Measurements from ENCODE around the gene XPNPEP1. TPM values are rescaled to one million over a fixed set of nuclear protein-coding genes. Genes with fewer than 3 reads are reported as not detected.

The XPNPEP1 gene
- polyA plus RNA-seq, 1 of the 3 experiments (the other 2 are of a cell fraction), result 167 TPM

GRCh38 chr10:109866995-109867635 is 56.2 kb downstream of the XPNPEP1 start:
- Histone ChIP-seq H4K20me1 (ENCODE audit: insufficient read depth) (no peaks in the 10 kb centered on the region), H3K9me3 (no peaks in the 10 kb centered on the region), H3K4me3 (ENCODE audit: low read depth in 2 of 2, low read length in 1 of 2) (no peak overlapping the region), H3F3A (replicated peaks; ENCODE audit: insufficient read depth) (no peaks in the 10 kb centered on the region), H3K27me3 (ENCODE audit: insufficient read depth) (no peaks in the 10 kb centered on the region), H3K9me2 (no peaks in the 10 kb centered on the region), H3K79me2 (ENCODE audit: insufficient read depth) (no peaks in the 10 kb centered on the region), H3K4me2 (no peak overlapping the region), H2AFZ (ENCODE audit: low read depth) (no peak overlapping the region), H3K27ac (ENCODE audit: low read depth in 2 of 2, low read length in 1 of 2) (no peak overlapping the region), H3K9ac (no peak overlapping the region), H3K4me1 (ENCODE audit: control insufficient read depth in 1 of 2, insufficient read depth in 2 of 2, low read depth in 1 of 2, low read length in 1 of 2) (no peaks in the 10 kb centered on the region; a peak in 1 of 4 replicates), H3K36me3 (replicated peaks in 1 of 2; ENCODE audit: control insufficient read depth in 1 of 2, insufficient read depth in 2 of 2, low read length in 1 of 2) (peaks cover 60 to 87% of the 10 kb centered on the region in 2 experiments)
- WGBS (ENCODE audit: low lambda C conversion rate), result 96% methylated on average over 4 of the region's 4 CpGs
- POLR2A ChIA-PET, result no interaction called here
- no peak for DNase-seq
- TF ChIP-seq TCF12 (IDR thresholded peaks at IDR 0.05) (no peak), RCOR1 (IDR thresholded peaks at IDR 0.05; ENCODE audit: low read length) (no peak), MEF2A (IDR thresholded peaks at IDR 0.05; ENCODE audit: borderline replicate concordance, low read depth) (no peak)
- CTCF ChIA-PET, result interaction anchor here (0.6 to 5.5 kb wide), 3 partner anchors 11 to 17 kb away, joined by 3 to 27 read pairs (median 3); no protein-coding TSS in a partner anchor

- Histone ChIP-seq H4K20me1 (ENCODE audit: insufficient read depth) (no peaks in the 10 kb centered on the region), H3K4me3 (ENCODE audit: low read depth in 2 of 2, low read length in 1 of 2) (no peak overlapping the region), H3K27ac (ENCODE audit: low read depth in 2 of 2, low read length in 1 of 2) (no peak overlapping the region), H2AFZ (ENCODE audit: low read depth) (no peak overlapping the region), H3K9me3 (no peaks in the 10 kb centered on the region), H3K9ac (no peak overlapping the region), H3K4me1 (ENCODE audit: control insufficient read depth in 1 of 2, insufficient read depth in 2 of 2, low read depth in 1 of 2, low read length in 1 of 2) (no peaks in the 10 kb centered on the region), H3K36me3 (replicated peaks in 1 of 2; ENCODE audit: control insufficient read depth in 1 of 2, insufficient read depth in 2 of 2, low read length in 1 of 2) (peaks cover 56 to 82% of the 10 kb centered on the region in 2 experiments), H3K79me2 (ENCODE audit: insufficient read depth) (no peaks in the 10 kb centered on the region), H3K4me2 (no peak overlapping the region), H3K27me3 (ENCODE audit: insufficient read depth) (no peaks in the 10 kb centered on the region), H3F3A (replicated peaks; ENCODE audit: insufficient read depth) (no peaks in the 10 kb centered on the region), H3K9me2 (no peaks in the 10 kb centered on the region)
- ChIA-PET POLR2A (no interaction called here), CTCF (interaction anchor here (0.6 to 5.5 kb wide), 4 partner anchors 10 to 184 kb away, joined by 3 to 27 read pairs (median 3); no protein-coding TSS in a partner anchor)
- TF ChIP-seq RAD21 (IDR thresholded peaks at IDR 0.05; ENCODE audit: low read length), result peak; percentile 61
- no peak for TF ChIP-seq SMC3 (IDR thresholded peaks at IDR 0.05; ENCODE audit: low read depth, low read length)
- peak; percentile 39 for TF ChIP-seq CTCF (IDR thresholded peaks at IDR 0.05)
- TF ChIP-seq RCOR1 (IDR thresholded peaks at IDR 0.05; ENCODE audit: low read length), result no peak
- no peak for TF ChIP-seq MEF2A (IDR thresholded peaks at IDR 0.05; ENCODE audit: borderline replicate concordance, low read depth)
- 78% methylated on average over 7 of the region's 8 CpGs for WGBS (ENCODE audit: low lambda C conversion rate)
- peak; percentile 39 for DNase-seq
These were observed 56.9 kb downstream of the XPNPEP1 start for GRCh38 chr10:109866168-109866994.

- 89% methylated on average over 2 of the region's 2 CpGs for WGBS (ENCODE audit: low lambda C conversion rate)
- H3K4me3 ChIP-seq (ENCODE audit: low read depth in 2 of 2, low read length in 1 of 2), result no peak overlapping the region
- no peaks in the 10 kb centered on the region for H3F3A ChIP-seq (replicated peaks; ENCODE audit: insufficient read depth)
- ChIA-PET CTCF (interaction anchor here (0.6 to 5.5 kb wide), 3 partner anchors 11 to 101 kb away, joined by 3 to 27 read pairs (median 4); no protein-coding TSS in a partner anchor), POLR2A (no interaction called here)
- no peak for DNase-seq
- H3K79me2 ChIP-seq (ENCODE audit: insufficient read depth), result no peaks in the 10 kb centered on the region
- no peaks in the 10 kb centered on the region for H4K20me1 ChIP-seq (ENCODE audit: insufficient read depth)
- H3K9me3 ChIP-seq, result no peaks in the 10 kb centered on the region
- no peaks in the 10 kb centered on the region for H3K27me3 ChIP-seq (ENCODE audit: insufficient read depth)
- no peak overlapping the region for H3K4me2 ChIP-seq
- no peak overlapping the region for H3K9ac ChIP-seq
- no peak overlapping the region for H3K27ac ChIP-seq (ENCODE audit: low read depth in 2 of 2, low read length in 1 of 2)
- H3K4me1 ChIP-seq (ENCODE audit: control insufficient read depth in 1 of 2, insufficient read depth in 2 of 2, low read depth in 1 of 2, low read length in 1 of 2), result no peaks in the 10 kb centered on the region; a peak in 1 of 4 replicates
- no peaks in the 10 kb centered on the region for H3K9me2 ChIP-seq
- no peak overlapping the region for H2AFZ ChIP-seq (ENCODE audit: low read depth)
- peaks cover 37 to 57% of the 10 kb centered on the region in 2 experiments for H3K36me3 ChIP-seq (replicated peaks in 1 of 2; ENCODE audit: control insufficient read depth in 1 of 2, insufficient read depth in 2 of 2, low read length in 1 of 2)
- TF ChIP-seq CHD2 (IDR thresholded peaks at IDR 0.05; ENCODE audit: low read length, partially characterized antibody) (no peak), FOSL2 (IDR thresholded peaks at IDR 0.05; ENCODE audit: borderline replicate concordance, low read depth) (no peak), USF2 (IDR thresholded peaks at IDR 0.05; ENCODE audit: borderline replicate concordance, low read depth, low read length) (no peak), CTCF (IDR thresholded peaks at IDR 0.05) (no peak), MEF2A (IDR thresholded peaks at IDR 0.05; ENCODE audit: borderline replicate concordance, low read depth) (no peak), PBX3 (IDR thresholded peaks at IDR 0.05) (no peak), RAD21 (IDR thresholded peaks at IDR 0.05; ENCODE audit: low read length) (no peak), SMC3 (IDR thresholded peaks at IDR 0.05; ENCODE audit: low read depth, low read length) (no peak)
These were observed 59.5 kb downstream of the XPNPEP1 start for GRCh38 chr10:109863775-109864174.

Data from SK-N-SH (cell line).